Measurements from ENCODE around the gene GCG.

Gene GCG

GRCh38 chr2:162099836-162100235, 52.2 kb downstream of the GCG start:
- DNase-seq (ENCODE audit: low spot score), result no peak
